NCI-H128 (cell line): Measurements from ENCODE around the gene WASF2.
"Not testable (repeated sequence)": the region's sequence is repeated elsewhere in the genome, so short reads cannot be mapped to it uniquely, and the experiment has no call there.

Source experiments
- DNase-seq: peaks from one replicate; lab custom pipeline; 2025; ENCODE audit not compliant: unreplicated experiment; lab: John Stamatoyannopoulos, UW

The WASF2 gene

DNA sequence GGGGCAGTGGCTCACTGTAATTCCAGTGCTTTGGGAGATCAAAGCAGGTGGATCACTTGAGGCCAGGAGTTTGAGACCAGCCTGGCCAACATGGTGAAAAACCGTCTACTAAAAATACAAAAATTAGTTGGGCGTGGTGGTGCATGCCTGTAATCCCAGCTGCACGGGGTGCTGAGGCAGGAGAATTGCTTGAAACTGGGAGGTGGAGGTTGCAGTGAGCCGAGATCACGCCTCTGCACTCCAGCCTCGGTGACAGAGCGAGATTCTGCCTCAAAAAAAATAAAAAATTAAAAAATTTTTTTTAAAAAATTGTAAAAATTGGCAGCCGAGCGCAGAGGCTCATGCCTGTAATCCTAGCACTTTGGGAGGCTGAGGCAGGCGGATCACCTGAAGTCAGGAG is 31.4 kb downstream of the WASF2 start:
- not testable (repeated sequence) for DNase-seq

DNA sequence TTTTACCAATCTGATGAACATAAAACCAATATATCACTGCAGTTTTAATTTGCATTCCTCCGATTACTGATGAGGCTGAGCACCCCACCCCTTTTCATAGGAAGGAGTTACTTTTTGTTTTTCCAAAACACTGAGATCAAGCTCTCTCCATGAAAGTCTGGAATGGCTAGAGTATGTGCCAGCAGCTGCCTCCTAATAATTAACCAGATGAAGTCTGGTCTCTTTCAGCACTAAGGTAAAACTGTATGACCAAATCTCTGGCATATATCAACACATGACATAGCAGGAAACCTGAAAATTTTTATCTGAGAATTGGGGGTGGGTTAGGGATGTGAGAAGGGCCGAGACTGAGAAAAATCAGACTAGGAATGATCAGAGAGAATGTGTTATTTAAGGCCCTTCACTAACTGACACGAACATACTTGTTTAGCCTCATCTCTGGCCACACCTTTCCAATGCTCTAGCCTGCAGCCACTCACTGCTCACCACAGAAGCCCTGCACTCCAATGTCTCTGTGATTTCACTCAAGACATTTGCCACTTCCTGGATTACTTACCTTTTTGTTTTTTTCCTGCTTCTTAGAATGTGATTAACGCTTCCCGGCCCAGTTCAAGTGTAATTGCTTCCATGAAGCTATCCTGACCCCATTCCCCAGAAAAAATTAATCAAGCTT is 34.7 kb downstream of the WASF2 start:
- no peak for DNase-seq

DNA sequence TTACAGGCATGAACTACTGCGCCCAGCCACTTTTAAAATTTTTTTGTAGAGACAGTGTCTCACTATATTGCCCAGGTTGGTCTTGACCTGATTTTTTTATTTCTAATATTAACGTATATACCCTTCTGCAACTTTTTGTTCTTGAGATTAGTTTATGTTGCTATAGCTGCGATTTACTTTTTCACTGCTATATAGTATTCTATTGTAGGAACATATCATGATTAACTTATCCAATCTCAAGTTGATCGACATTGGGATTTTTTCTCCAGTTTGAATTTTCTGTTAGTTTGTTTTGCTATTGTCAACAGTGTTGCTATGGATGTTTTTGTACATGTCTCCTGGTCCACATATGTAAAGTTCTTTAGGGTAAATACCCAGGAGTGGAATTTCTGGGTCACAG is 35.4 kb downstream of the WASF2 start:
- DNase-seq: no peak

DNA sequence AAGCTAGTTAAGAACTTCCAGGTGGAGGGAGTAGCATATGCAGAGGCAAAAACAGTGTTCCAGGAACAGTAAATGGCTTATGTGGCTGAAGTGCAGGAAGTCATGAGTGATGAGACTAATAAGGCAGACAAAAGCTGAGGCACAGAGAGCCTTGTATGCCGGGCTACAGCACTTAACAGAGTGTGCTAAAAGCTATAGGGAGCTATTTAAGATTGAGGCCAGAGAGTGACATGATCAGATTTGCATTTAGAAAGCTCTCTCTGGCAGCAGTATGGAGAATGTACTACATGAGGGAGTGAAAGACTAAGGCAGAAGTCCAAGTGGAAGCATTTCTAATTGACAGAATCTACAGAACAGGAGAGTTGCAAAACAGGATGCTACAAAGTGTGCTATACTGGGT is 38.6 kb downstream of the WASF2 start:
- DNase-seq: no peak

DNA sequence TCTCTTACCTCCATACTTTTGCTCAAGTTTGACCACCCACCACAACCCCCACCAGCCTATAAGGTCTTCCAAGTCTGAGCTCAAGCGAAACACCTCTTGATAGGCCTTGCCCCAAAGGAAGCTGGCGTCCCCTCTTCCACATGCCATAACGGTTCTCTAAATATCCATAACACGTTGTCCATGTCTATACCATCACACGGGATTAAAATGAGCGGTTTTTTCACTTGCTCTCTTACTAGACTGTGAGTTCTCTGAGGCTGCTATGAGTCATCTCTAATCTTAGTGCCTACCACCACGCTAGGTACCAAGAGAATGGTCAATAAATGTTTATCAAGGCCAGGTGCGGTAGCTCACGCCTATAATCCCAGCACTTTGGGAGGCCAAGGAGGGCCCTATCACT is 41.0 kb downstream of the WASF2 start:
- no peak for DNase-seq

DNA sequence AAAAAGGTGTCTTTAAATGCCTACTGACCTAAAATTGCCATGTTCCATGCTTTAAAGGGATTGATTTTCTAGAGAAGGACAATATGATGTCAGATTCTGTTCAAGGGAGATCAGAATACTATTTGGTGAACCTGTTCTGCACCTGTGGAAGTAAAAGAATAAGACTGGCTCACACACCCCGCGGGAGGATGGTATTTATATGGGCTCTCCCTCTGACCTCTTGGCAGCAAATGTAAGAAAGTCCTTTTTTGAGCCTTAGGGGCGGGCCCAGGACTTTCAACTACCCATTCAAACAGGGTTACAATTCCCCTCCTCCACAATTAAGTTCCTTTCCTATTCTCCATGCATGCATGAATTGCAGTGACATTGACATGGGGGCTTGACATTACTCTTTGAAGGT is 42.1 kb downstream of the WASF2 start:
- DNase-seq: no peak

DNA sequence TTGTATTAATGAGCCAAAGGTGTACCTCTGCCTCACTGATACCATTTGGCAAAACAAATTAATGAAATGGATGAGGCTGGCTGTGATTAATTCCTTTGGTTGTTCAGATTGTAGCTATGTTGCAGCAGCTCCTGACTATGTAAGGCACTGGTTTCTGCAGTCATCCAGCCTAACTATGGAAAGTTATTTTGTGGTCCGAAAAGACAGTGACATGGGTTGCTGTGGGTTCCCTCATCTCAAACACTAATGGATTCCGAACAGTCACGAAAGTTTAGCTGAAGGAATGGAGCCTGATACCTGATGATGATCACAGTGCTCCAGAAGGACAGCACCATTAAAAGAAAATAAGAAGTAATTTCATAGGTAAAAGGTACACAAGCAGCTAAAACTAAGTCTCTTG is 42.6 kb downstream of the WASF2 start:
- DNase-seq: no peak

DNA sequence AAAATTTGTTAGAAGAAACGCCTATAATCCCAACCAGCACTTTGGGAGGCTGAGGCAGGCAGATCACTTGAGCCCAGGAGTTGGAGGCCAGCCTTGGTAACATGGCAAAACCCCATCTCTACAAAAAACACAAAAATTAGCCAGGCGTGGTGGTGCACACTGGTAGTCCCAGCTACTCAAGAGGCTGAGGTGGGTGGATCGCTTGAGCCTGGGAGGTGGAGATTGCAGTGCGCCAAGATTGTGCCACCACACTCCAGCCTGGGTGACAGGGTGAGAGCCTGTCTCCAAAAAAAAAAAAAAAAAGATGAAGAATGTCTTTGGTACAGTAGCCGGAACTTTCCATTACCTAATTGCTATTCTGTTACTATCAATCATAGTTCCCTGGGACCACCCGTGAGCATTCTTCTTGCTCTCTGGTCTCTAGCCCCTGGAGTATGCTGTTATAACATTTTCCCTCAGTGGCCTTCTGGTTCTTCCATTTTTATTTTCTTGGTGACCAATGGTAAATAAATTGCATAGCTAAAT is 43.4 kb downstream of the WASF2 start:
- no peak for DNase-seq

DNA sequence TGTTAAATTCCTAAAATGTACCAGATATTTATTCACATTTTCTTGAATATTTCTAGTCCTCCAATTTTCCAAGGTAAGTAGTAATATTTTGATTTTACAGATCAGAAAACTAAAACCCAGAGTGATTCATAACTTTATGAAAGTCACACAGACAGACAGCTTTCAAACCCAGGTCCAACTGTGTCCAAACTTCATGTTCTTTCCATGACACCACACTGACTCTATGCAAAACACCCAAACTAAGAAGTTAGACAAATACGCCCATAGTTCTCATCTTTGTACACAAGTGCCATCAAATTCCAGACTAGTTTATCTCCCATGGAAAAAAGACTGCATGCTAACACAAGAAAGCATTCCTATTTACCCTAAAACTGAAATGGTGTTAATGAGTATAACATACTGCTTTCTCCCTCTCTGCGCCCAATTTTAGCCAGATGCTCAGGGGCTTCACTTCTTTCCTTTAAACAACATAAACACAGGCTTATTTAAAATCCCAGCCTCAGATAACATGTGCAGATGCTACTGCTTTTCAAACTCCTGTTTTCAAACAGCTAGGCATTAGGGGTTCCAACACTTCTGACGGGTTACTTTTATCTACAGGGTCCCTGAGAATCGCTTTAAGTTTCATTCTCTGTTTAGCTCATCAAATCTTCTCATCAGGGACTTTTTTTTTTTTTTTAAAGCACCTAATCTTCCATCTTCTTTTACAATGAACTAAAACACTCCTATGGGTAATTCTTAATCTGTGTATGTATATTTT is 44.6 kb downstream of the WASF2 start:
- no peak for DNase-seq

DNA sequence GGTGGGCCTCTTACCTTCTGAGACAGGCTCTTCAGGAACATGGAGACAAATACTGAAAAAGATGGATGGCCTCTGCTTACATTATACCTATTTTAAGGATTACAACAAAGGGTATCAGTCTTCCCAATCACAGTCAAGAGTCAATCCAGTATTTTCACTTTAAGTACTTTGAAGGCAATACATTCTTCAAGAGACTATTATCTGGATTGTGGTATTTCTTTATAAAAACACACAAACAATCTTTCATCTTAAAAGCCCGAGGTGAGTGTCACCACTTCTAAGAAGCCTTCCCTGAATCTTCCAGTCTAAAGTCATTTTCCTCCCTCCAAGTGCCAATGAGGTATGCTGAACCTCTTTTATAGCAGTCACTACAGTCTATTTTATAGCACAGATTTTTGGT is 45.3 kb downstream of the WASF2 start:
- DNase-seq: no peak

DNA sequence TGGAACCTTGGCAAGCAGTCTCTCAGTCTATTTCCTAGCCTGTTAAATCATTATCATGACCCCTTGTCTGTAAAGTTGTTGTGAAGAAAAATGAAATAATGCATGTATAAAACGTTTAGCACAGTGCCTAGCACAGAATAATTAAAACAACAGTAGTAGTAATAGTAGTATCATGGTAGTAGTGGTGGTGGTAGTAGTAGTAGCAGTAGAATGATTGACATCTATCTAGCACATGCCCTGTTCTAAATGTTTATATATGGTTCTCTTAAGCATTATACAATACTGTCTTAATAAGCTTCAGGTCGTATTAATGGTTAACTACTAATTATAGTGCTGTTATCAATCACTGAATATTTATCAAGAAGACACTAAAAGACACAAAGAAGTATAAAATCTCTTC is 50.8 kb downstream of the WASF2 start:
- DNase-seq: no peak

DNA sequence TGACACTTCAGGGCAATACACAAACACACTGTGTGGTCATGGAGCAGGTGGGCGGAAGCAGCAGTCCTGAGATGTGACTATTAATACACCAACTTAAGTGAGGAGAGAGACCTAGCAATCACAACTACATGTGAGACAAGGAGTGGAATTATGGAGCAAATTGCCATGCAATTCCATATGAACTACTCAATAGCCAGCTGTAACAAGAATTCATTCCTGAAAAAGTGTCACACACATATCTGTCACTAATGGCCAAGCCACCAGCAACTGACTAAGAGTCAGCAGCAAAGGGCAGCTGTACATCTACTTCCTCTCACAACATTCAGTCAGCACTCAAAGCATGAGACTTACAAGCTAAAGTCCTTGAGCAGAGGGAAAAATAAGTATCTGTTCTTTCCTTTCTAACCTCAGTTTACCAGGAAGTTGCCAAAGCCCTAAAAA is 51.3 kb downstream of the WASF2 start:
- DNase-seq: no peak

DNA sequence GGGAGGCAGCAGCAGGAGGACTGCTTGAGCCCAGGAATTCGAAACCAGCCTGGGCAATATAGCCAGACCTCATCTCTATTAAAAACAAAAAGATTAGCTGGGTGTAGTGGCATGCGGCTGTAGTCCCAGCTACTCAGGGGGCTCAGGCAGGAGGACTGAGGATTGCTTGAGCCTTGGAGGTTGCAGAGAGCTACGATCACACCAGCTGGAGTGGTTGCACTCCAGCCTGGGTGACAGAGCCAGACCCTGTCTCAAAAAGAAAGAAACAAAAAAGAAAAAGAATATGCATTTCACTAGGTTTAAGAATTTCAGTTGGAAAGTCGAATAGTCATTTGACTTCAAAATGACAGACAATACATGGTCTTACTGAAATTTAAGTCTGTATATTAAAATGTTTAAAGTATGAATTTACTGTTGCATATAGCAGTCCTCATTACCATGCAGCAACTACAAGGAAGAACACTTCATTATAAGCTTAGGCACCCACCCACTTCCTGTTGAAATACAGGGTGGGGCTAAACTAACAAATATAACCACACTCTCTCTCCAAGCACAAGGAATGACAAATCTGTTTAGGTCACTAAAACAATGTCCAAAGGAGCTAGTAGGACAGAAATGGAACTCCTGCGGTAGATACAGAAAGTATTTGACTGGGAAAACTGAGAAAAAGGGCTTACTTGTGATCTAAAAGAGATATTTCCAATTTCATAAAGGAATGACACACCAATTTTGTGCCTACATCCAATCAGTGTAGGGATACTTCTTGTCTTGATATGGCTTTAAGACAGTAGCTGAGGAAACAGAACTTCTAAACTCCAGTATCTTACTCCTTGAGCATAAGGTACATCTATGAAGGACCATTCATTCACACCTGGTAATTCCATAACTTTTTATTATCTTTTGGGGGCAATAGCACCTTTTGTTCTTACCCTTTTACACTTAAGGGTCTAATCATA is 53.5 kb downstream of the WASF2 start:
- no peak for DNase-seq

DNA sequence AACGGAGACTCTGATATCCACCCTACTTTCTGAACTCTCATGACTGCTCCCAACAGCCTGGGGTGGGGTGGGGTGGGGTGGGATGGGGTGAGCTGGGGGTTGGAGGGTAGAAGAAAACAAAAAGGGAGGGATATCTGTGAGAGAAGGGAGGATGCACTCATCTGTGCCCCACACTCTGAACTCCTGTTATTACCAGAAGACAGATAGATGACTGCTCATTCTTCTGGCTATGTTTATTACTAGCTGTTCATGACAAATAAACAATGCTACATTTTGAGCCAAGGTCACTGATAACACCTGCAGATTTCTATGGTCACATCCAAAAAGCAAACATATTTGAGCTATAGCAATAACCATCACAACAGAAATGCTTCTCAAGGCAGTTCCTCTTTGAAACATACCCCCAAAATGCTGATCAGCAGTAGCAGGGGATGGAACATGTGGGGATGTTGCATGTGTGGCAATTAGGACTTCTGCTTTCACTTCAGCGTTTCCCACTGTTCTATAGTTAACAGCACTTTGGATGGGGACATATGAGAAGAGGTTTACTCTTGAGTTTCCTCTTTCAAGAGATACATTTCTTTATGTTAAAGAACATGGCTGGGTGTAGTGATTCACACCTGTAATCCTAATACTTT is 54.3 kb downstream of the WASF2 start:
- no peak for DNase-seq

DNA sequence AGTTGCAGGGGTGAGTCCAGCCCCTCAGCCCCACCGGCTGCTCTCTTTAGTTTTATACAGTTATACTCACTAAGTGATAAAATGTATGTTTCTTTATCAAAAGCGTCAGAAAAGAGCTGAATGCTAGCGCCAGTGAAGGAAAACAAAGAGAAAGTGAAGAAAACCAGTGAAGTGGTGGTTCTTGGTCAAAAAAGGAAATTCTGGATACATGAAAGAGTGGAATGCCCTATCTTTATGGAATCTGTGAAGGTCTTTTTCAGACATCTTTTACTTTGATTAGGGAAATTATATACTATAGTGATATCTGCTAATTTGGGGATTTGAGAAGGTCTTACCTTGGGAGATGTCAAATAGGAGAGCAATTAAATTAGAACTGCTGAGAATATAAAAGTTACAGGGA is 56.3 kb downstream of the WASF2 start:
- no peak for DNase-seq

DNA sequence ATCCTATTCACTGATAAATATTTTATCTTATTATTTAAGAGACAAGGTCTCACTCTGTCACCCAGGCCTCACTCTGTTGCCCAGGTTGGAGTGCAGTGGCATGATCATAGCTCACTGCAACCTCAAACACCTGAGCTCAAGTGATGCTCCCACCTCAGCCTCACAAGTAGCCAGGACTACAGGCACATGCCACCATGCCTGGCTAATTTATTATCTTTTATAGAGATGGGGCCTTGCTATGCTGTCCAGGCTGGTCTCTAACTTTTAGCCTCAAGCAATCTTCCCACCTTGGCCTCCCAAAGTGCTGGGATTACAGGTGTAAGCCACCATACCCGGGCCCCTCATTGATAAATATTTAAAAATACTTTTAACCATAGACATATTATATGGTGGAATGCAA is 57.2 kb downstream of the WASF2 start:
- not testable (repeated sequence) for DNase-seq

DNA sequence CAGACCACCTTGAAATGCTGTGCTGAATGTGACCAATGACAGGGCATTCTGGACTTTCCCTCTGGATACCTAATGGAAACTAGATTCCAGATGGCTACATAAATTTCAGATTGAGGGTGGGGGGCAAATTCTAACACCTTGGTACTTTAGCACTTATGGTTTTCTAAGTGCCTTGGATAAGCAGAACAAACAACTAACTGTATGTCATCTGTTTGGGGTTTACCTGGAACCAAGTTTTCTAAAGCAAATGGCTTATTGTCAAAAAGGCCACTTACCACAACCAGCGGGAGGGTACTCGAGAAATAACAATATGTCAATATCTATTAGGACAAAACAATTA is 58.4 kb downstream of the WASF2 start:
- DNase-seq: no peak

DNA sequence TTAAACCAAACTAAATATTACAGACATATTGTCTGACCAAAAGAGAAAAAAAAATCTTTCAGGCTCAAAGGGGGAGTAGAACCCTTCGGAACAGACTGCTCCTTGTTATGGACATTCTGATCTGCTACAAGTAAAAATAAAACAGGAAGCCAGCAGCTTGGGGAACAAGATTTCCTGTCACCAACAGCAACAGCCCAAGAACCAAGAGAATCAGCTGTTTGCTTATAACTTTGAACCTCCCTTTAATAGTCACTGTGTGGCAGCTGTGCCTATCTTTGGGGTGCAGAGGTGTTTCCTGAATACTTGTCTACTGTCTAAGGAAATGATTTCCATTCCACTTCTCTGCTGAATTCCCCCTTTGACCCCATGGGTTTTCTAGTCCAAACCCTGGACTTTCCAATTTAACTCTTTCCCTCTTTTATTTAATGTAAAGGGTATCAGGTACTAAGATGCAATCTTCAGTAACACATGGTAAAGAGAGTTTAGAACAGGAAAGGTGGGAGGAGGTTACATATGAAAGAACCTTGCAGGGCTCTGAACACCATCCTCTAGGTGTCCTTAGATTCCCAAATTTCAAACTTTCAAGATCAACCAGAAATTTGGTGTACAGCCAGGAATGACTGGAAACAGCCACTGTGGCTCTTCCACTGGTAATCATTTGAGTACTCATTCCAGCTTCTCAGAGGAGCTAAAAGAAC is 58.9 kb downstream of the WASF2 start:
- DNase-seq: no peak

DNA sequence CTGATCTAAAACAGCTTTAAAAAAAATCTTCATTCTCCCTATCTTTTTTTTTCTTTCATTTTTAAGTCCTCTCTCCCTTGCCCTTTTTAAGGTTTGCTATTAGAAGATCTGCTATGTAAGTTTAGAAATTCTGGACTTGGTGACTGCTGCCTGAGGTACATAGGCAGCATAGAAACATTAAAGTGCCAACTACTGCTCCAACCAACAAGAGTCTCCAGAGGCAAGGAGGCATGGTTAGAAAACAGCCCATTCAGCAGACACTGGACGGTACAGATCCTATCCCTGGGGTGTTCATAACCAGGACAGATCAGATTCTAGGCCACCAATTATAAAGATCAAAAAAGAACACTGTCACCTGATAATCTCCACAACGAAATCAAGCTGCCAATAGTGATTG is 60.9 kb downstream of the WASF2 start:
- DNase-seq: no peak

DNA sequence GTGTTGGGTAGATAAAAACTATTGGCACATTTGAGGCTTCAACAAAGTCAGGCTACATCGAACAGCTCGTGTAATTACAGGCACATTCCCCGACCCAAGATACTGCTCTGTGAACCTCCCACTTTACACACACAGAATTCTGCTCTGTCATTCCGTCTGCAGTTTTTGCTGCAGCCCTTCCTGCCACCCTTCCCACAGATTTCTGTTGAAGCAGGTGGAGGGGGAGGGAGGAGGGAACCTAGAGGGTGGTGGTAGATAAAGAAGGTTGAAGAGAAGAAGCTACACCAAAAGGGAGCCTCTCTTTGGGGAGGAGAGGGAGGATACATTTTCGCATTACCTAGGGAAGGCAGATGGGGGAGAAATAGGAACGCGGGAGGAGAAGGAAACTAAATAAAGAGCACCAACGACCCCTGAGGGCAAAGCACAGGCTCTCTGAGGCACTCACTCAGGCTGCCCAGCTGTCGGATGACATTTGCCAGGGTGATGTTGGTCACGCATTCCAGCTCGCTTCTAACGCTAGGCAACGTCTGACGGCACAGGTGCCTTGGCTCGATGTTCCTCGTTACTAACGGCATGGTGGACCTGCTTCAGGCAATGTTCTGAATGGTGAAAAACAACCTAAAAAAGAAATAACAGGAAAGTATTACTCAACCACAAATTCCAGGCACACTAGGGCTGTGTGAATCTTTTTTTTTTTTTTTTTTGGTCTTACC is 61.5 kb downstream of the WASF2 start:
- DNase-seq: no peak
